Esophagus muscularis mucosa (tissue), 4 donors: ENCODE measurements around the gene OR2T27. TPM values are rescaled to one million over a fixed set of nuclear protein-coding genes. Genes with fewer than 3 reads are reported as not detected.

Source experiments
- DNase-seq: peaks from one replicate; pipeline ENCODE4 v3.0.0-alpha.2; 2017; ENCODE audit errors: extremely low spot score
- H3K27ac ChIP-seq, 4 donors: fragments of 200-600 bp; sonication (generic); replicated peaks in 1 of 4; 1 replicate in 3 of 4; 2 replicates in 1 of 4; pipeline ENCODE4 v1.5.1; 2016 to 2019; ENCODE audit warnings: mild to moderate bottlenecking in 1 of 4
- H3K27me3 ChIP-seq, 4 donors: fragments of 200-600 bp; sonication (generic); one replicate each; pipeline versions ENCODE4 v1.5.1 to v1.6.0; 2016 to 2019
- H3K36me3 ChIP-seq, 4 donors: fragments of 200-600 bp; sonication (generic); one replicate each; pipeline ENCODE4 v1.5.1; 2016 to 2019
- H3K4me1 ChIP-seq, 4 donors: fragments of 200-600 bp; sonication (generic); one replicate each; pipeline ENCODE4 v1.5.1; 2016 to 2019
- H3K4me3 ChIP-seq, 4 donors: fragments of 200-600 bp; sonication (generic); 1 replicate in 2 of 4; 2 replicates in 2 of 4; pipeline ENCODE4 v1.5.1; 2016 to 2019; ENCODE audit warnings: mild to moderate bottlenecking in 4 of 4, moderate library complexity in 1 of 4
- H3K9me3 ChIP-seq, 4 donors: fragments of 200-600 bp; sonication (generic); 1 replicate in 3 of 4; 2 replicates in 1 of 4; pipeline ENCODE4 v1.5.1; 2016 to 2019
- EP300 ChIP-seq: sonication (generic); formaldehyde crosslinking; IDR thresholded peaks from one replicate; pipeline ENCODE4 v1.6.1; 2017; ENCODE audit warnings: antibody characterized with exemption
- POLR2A ChIP-seq: fragments of 450-650 bp; IDR thresholded peaks from one replicate; pipeline ENCODE4 v1.6.1; 2017; ENCODE audit warnings: antibody characterized with exemption, moderate library complexity, mild to moderate bottlenecking, low read depth
- POLR2AphosphoS5 ChIP-seq, 2 donors: sonication (generic); formaldehyde crosslinking; IDR thresholded peaks; one replicate each; pipeline ENCODE4 v1.6.1; 2017; ENCODE audit warnings: antibody characterized with exemption in 2 of 2
- WGBS: methylation state at CpG from one replicate; pipeline ENCODE4 v1.1.5; 2018; 5-methylcytosine and 5-hydroxymethylcytosine counted together
- intact Hi-C: fragments of 100-400 bp; cut with DNase I; formaldehyde crosslinking; loops from one replicate; pipeline ENCODE4 v1.15.1; 2023
- total RNA-seq, 4 donors: library from RNA; depleted of rRNA; stranded (reverse); fragments of >200 nt; gene quantifications; one replicate each; pipeline versions ENCODE4 v1.1.0 to v1.2.1, GENCODE V29; 2016
- TF ChIP-seq, protein P1 (sequence below), 3 experiments: fragments of 200-600 bp in 2 of 3; fragments of 450-650 bp in 1 of 3; sonication (generic) in 2 of 3; IDR thresholded peaks; one replicate each; pipeline ENCODE4 v1.5.1; 2017 to 2019; ENCODE audit warnings: antibody characterized with exemption in 3 of 3, mild to moderate bottlenecking in 2 of 3, moderate library complexity in 1 of 3

Gene OR2T27
- total RNA-seq, 4 donors from 2014 or later = not detected

DNA sequence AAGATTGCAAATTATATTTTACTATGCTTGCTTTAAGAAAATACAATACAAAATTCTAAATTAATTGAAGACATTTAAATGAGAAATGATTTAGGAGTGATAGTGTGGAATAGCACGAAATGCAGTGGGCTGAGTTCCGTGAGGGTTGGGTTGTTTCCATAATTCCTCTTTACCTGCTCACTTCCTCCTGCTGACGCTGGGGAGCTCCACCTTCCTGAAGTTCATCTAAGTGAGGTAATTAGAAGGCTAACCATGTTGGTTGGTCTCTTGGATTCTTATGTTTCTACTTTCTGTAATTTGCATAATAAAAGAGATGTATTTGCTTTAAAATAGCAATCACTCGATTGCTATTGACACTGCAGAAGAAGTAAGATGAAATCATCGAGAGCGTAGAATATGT is 42.6 kb upstream of the OR2T27 start:
- intact Hi-C loops = no loop called here
- Histone ChIP-seq H3K27me3 (no peaks in the 10 kb centered on the region), H3K4me3 (no peak overlapping the region), H3K27ac (no peak overlapping the region), H3K9me3 (no peaks in the 10 kb centered on the region), H3K4me1 (peaks cover 0 to 14% (median 4%) of the 10 kb centered on the region in 4 donors), H3K36me3 (no peaks in the 10 kb centered on the region)
- no peak for DNase-seq
- TF ChIP-seq POLR2A (no peak), EP300 (no peak), POLR2AphosphoS5 (IDR thresholded peaks at IDR 0.05) (no peak)
- TF ChIP-seq, protein P1, sequence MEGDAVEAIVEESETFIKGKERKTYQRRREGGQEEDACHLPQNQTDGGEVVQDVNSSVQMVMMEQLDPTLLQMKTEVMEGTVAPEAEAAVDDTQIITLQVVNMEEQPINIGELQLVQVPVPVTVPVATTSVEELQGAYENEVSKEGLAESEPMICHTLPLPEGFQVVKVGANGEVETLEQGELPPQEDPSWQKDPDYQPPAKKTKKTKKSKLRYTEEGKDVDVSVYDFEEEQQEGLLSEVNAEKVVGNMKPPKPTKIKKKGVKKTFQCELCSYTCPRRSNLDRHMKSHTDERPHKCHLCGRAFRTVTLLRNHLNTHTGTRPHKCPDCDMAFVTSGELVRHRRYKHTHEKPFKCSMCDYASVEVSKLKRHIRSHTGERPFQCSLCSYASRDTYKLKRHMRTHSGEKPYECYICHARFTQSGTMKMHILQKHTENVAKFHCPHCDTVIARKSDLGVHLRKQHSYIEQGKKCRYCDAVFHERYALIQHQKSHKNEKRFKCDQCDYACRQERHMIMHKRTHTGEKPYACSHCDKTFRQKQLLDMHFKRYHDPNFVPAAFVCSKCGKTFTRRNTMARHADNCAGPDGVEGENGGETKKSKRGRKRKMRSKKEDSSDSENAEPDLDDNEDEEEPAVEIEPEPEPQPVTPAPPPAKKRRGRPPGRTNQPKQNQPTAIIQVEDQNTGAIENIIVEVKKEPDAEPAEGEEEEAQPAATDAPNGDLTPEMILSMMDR (IDR thresholded peaks at IDR 0.05) = no peak
- 70% methylated on average over 6 of the region's 6 CpGs for WGBS

GRCh38 chr1:248696774-248697173 is 41.4 kb upstream of the OR2T27 start:
- H3K9me3 ChIP-seq = no peaks in the 10 kb centered on the region
- peaks cover 0 to 14% (median 4%) of the 10 kb centered on the region in 4 donors for H3K4me1 ChIP-seq
- no peak overlapping the region for H3K4me3 ChIP-seq
- intact Hi-C loops = no loop called here
- no peaks in the 10 kb centered on the region for H3K36me3 ChIP-seq
- no peak overlapping the region for H3K27ac ChIP-seq
- WGBS = 73% methylated on average over 3 of the region's 3 CpGs
- no peak for DNase-seq
- TF ChIP-seq, protein P1 (IDR thresholded peaks at IDR 0.05) = no peak
- no peak for TF ChIP-seq POLR2AphosphoS5 (IDR thresholded peaks at IDR 0.05)
- no peak for TF ChIP-seq POLR2A
- no peak for TF ChIP-seq EP300
- peaks cover 0 to 3% (median 0%) of the 10 kb centered on the region in 4 donors for H3K27me3 ChIP-seq

DNA sequence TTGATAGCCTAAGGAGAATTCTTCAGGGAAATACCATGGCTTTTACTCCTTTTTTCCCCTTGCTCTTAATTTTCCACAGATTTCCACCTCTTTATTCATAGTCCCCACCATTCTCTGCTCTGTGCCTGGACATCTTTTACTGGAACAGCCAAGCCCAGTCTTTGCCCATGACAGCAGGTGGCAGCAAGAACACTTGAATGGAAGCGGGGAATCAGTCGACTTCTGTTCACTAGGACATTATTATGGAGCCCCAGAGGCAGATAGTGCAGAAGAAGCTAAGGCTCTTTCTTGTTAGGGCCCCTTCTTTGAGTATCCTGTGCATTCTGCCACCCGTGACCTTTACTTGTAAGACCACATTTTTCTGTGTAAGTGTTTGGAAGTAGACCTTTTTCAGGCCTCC is 40.9 kb upstream of the OR2T27 start:
- H3K27me3 ChIP-seq = peaks cover 0 to 6% (median 0%) of the 10 kb centered on the region in 4 donors
- no peak overlapping the region for H3K4me3 ChIP-seq
- H3K27ac ChIP-seq = no peak overlapping the region
- TF ChIP-seq POLR2AphosphoS5 (IDR thresholded peaks at IDR 0.05) = no peak
- TF ChIP-seq, protein P1 (IDR thresholded peaks at IDR 0.05) = peak in 1 of 3 experiments; percentile 20
- no peaks in the 10 kb centered on the region for H3K36me3 ChIP-seq
- intact Hi-C loops = no loop called here
- WGBS = 70% methylated on average over 3 of the region's 3 CpGs
- no peak for DNase-seq
- H3K9me3 ChIP-seq = no peaks in the 10 kb centered on the region
- H3K4me1 ChIP-seq = peaks cover 0 to 14% (median 4%) of the 10 kb centered on the region in 4 donors

GRCh38 chr1:248695451-248696132 is 40.3 kb upstream of the OR2T27 start:
- H3K4me3 ChIP-seq = no peak overlapping the region
- no peaks in the 10 kb centered on the region for H3K9me3 ChIP-seq
- TF ChIP-seq POLR2A (no peak), POLR2AphosphoS5 (IDR thresholded peaks at IDR 0.05) (no peak), EP300 (no peak)
- TF ChIP-seq, protein P1 (IDR thresholded peaks at IDR 0.05) = no peak
- peaks cover 0 to 14% (median 4%) of the 10 kb centered on the region in 4 donors for H3K4me1 ChIP-seq
- H3K27ac ChIP-seq = no peak overlapping the region
- intact Hi-C loops = no loop called here
- 89% methylated on average over 13 of the region's 13 CpGs for WGBS
- no peaks in the 10 kb centered on the region for H3K36me3 ChIP-seq
- peaks cover 0 to 6% (median 0%) of the 10 kb centered on the region in 4 donors for H3K27me3 ChIP-seq
- DNase-seq = no peak
